CD4-positive, alpha-beta T cell treated with Interleukin-1 beta for 1 hour (primary cell): Measurements from ENCODE around the gene DMBT1.

Source experiments
- DNase-seq, 2 donors: peaks; one replicate each; pipeline ENCODE4 v3.0.0-alpha.2; 2020 to 2022

The DMBT1 gene

DNA sequence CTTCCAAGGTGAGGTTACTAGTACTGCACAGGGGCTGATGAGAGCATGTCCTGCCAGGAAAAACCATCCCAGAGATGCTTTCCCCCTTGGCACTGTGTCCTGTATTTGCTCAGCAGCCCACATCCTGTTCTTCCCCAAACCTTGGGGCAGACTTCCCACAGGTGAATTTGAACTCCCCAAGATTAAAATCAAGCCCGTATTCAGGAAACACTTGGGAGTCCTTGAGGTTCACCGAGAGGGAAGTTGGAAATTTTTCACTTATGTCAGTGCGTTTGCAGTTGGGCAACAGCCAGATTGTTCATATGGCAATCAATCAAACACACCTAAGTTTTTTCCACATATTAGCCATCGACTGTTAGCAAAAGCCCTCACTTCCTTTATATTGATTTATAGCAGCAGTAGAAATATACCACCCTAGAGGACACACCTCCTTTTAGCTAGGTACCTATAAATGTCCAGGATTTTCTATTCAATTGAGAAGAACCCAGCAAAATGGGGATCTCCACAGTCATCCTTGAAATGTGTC, at the start of gene DMBT1:
Gene DMBT1 (plus strand): TSS at position 476 of the 526 bp plus-strand sequence. CDS start 17 bp downstream, at position 493.
- no peak for DNase-seq

DNA sequence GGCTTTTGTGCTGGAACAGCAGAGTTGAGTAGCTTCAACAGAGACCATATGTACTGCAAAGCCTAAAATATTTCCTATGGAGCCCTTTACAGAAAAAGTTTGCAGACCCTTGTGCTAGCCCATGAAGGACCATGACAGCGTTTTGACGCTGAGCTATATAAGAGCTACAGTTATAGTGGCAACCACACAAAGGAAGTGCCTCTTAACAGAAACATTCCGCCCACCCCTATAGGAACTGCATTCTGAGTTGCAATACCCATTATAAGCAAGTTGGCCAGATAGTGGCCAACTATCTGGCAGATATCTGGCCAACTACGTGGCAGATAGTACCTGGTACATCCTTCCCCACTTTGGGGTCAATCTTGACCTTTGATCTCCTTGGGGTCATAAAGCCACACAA, 47.5 kb upstream of the DMBT1 start:
- DNase-seq, result no peak

DNA sequence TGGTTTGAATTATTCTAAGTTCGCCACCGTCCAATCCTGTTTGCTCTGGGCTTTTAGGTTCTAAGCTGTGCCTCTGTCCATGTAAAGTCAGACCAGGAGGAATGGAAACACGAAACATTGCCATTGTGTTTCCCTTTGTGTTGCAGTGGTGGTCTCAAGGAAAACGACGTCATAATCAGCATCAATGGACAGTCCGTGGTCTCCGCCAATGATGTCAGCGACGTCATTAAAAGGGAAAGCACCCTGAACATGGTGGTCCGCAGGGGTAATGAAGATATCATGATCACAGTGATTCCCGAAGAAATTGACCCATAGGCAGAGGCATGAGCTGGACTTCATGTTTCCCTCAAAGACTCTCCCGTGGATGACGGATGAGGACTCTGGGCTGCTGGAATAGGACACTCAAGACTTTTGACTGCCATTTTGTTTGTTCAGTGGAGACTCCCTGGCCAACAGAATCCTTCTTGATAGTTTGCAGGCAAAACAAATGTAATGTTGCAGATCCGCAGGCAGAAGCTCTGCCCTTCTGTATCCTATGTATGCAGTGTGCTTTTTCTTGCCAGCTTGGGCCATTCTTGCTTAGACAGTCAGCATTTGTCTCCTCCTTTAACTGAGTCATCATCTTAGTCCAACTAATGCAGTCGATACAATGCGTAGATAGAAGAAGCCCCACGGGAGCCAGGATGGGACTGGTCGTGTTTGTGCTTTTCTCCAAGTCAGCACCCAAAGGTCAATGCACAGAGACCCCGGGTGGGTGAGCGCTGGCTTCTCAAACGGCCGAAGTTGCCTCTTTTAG, 46.3 kb upstream of the DMBT1 start:
- DNase-seq, result no peak

DNA sequence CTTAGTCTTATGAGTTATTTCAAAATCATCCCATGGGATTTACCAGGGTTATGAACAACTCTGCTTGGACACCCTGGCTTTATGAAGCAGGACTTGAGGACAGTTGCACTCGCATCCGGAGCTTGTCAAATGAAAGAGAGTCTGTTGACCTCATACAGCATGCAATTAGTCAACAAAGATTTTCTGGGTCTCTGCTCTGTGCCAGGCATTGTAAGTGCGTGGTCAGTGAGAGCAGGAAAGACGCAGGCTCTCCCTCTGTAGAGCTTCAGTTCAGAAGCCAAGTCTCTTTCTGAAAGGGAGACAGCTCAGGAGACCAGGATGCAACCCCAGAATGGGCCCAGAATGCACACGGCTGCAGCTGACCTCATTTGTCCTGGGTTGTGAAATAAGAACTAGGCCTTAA, 45.5 kb upstream of the DMBT1 start:
- no peak for DNase-seq

DNA sequence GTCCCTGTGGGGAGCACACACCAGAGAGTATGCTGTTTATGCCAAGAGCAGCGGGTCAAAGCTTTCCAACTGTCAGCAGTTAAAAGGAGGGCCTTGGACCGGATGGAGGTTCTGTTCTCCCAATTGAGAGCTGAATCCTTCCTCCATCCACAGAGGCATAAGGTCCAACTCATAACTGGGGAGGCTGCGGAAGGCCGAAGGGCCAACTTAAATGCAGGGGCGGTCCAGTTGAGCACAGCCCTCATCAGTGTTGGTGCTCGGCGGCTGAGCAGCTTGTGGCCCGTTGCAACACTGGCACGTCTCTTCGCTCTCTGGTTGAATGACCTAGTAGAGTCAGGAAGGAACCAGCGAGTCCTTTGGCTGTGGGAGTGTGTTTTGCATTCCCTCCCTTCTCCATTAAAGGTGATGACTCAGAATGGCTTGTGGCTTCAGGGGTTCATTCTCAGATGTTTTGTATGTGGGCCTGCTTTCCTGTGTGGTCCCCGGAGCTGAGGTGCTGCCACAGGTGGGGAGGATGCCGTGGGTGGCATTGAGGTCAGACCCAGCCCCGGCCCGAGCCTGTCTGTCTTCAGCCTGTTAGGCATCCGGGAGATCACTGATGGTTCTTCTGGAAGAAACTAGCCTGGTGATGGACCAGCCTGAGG, 44.8 kb upstream of the DMBT1 start:
- peak; percentile 45 to 63 for DNase-seq

DNA sequence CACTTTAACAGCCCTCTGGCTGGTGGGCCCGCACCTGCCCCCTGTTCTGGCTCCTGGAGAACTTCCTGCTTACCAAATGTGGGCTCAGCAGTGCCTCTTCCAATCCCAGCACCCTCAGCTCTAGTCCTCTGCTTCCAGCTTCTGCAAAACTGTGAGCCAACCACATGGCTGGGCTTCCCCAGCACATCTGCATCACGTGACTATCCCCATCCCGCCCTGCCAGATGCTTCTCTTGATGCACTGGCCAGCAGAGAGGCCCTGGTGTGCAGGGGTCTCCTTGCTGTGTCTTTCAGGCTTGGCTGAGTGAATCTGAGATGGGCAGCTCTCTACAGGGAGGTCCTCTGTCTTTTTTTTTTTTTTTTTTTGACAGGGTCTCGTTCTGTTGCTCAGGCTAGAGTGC, 43.8 kb upstream of the DMBT1 start:
- DNase-seq, result no peak

DNA sequence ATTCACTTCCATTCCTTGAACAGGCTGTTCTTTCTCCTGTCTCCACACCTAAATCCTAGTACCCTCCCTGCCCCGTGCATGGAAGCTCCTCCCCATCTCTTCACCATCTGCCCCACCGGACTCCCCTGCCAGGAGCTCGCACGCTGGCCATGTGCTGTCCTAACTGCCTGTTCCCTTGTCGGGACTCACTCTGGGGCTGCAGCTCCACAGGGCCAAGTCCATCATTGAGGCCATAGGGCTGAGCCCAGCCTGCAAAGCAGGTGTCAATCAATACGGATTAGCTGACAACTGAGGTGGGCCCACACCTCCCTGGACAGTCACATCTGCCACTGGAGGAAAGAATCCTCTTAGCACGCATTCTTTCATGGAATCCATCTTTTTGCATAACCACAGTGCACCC, 41.4 kb upstream of the DMBT1 start:
- no peak for DNase-seq

DNA sequence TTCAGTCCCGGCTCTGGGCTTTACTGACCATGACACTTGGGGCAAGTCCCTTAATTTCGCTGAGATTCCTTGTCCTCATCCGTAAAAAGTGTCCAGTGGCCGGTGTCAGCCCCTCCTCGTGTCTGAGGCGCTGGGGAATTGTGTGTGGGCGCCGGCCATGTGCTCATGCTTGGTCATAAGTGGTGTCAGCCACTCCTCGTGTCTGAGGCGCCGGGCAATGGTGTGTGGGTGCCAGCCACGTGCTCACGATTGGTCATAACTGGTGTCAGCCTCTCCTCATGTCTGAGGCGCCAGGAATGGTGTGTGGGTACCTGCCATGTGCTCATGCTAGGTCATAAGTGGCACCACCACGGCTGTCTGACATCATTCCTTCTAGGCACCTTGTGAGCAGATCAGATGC, 40.7 kb upstream of the DMBT1 start:
- no peak for DNase-seq

DNA sequence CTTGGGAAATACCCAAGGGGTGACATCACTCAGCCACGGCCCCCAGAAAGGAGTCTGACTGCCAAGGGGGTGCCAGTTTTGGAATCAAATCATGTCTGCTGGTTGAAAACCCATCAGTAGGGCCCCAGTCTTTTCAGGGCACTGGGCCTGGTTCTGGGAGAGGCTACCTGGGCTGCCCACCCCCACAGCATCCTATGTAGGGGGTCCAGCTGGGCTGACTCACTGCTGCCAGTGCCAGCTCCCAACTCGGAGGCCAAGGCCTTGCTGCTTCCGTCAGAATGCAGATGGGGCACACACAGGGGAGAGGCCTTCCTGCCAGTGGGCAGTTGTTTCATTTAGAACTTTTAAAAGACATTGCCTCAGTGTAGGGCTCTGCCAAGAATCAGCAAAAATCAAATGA, 39.5 kb upstream of the DMBT1 start:
- DNase-seq, result no peak

DNA sequence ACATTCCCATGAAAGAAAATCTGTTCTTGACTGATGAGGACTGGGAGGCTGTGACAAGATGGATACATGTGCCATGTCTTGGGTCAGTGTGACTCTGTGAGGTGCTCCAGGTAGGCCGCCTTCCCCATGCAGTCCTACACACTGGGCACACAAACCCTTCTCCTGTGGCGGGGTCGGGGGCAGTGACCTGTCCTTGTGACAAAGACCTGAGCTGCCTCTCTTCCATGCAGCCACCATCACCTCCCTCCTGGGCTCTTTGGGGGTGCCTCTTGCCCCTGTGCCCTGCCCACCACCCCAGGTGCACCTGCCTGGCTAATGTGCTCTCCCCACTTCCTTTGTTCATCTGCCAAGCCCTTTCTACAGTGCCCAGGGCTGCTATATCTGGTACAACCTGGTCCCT, 35.7 kb upstream of the DMBT1 start:
- DNase-seq, result no peak

DNA sequence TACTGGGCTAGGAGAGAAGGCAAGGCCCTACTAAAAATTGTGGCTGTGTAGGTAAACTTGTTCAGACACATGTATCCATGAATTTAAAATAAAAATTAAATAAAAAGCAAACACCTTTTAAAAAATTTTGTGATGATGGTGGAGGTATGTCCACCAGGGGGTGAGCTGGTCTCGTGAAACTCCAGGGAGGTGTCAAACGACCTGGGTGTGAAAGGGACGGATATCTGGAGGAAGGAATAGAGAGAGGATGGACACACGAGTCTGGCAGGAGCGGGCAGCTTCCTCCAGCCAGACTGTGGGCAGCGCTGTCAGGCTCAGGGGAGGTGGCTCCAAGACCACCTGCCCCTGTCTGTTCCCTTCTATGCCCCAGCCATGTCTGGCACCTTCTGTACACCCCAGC, 34.8 kb upstream of the DMBT1 start:
- DNase-seq, result peak in 1 of 2 donors; percentile 38

DNA sequence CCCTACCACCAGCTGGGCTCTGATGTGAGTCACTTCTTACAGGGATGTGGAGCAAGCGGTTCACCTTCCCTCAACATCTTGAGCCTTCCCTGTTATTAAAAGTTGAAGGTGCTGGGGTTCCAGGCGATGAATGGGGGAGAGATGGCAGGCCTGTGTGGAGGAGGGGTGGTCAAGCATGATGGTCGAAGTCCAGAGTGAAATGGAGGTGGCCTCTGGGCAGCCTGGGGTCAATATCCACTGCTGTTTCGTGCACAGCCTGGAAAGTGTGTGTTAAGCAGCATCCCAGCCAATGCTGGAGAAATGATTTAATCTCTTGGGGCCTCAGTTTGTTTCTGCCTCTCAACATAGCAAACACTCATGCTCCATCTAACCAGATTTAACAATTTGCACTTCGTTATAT, 33.7 kb upstream of the DMBT1 start:
- DNase-seq, result no peak

DNA sequence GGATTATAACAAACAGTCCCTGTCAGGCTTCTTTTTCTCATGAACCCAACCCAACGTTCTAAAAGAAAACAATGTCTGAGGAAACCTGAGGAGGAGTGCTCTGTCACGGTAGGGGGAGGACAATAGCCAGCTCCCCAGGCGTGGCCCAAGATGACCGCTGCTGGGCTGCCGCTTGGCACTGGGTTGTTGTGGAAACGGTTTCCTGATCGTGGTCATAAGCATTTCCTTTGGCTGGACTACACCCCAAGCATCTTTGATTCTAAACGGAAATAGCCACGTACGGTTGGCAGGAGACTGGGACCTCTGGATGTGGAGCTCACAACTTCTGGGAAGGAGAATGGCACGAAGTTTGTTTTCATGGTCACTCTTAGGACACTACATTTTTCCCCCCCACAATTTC, 30.4 kb upstream of the DMBT1 start:
- no peak for DNase-seq

DNA sequence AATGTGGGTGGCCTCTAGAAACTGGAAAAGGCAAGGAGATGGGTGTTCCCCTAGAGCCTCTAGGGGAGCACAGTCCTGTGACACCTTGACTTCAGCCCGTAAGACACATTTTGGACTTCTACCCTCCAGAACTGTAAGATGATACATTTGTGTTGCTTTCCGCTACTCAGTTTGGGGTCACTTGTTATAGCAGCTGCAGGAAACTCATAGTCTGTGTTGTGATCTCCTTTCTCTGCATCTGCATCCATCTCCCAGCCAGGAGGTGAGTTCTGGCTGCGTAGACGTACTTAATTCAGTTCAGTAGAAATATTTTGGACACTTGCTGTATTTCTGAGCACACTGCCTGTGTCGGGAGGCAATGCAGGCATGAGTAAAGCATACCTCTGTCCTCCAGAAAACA, 29.3 kb upstream of the DMBT1 start:
- no peak for DNase-seq

DNA sequence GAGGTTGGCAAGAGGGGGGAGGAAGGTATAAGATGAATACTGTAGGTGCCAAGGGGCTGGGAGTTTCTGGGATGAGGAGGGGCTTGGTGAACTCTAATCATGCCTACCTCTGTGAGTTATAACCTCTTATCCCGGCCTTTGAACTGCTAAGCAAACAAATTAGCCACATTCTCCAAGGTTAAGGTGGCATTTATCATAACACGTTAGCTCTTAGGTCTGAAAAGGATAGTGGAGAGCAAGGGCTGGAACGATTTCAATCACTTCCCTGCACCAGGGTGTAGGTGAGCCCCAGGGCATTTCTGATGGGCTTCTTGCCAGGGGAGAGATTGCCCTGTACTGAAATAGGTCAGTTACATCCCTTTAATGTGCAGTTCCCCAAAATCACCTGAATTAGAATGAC, 28.6 kb upstream of the DMBT1 start:
- no peak for DNase-seq

DNA sequence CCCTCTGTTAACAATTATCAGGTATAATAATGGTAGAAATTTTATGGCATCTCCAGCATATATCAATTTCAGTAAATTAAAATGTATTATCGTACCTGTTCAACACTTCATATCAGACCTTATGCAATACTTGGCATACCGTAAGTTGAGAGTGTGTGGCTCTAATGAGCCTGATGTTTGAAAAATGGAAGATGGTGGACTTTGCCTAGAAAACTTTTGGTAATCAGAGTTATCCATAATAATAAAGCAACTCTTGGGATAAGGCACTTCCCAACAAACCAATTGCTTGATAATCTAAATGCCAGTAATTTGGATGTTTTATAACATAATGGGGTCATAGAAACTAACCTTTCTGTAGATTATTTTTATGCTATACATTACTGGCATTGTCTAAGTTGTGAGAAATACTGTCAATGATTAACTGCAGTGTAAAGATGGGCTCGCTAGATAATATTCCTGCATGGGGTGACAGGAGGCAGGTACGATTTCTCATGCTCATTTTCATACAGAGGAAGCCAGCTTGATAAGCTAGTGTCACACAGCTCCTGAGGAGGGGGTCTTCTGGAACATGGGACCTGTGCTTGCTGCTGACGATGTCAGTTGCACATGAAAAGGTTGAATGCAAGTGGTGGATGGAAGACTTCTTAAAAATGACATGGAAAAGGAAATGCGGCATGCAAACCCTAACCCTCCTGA, 27.8 kb upstream of the DMBT1 start:
- no peak for DNase-seq

DNA sequence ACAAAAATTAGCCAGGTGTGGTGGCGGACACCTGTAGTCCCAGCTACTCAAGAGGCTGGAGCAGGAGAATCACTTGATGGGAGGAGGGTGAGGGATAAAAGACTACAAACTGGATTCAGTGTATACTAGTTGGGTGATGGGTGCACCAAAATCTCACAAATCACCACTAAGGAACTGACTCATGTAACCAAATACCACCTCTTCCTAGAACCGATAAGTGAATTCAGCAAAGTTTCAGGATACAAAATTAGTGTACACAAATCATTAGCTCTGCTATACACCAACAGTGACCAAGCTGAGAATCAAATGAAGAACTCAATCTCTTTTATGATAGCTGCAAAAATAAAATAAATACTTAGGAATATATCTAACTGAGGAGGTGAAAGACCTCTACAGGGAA, 23.0 kb upstream of the DMBT1 start:
- DNase-seq, result no peak

DNA sequence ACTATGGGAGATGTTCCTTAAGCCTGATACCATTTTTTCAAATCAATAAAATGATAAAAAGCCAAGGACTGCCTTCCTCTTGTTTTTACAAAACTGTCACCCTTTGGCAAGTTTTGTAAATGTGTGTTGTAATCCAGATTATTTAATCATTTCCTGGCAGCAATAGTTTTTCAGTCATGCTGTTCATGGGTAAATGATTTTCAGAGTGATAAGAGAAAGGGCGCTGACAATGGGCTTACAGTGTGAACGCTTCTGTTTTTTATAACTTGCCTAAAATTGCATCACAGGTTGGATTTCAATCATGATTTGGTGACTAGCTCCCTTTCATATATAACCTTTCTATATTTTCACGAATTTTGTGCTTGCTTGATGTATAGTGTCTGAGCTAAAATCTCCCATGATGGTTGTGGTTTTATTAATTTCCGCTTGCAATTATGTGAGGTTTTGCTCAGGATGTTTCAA, 19.0 kb upstream of the DMBT1 start:
- DNase-seq, result peak in 1 of 2 donors; percentile 27

DNA sequence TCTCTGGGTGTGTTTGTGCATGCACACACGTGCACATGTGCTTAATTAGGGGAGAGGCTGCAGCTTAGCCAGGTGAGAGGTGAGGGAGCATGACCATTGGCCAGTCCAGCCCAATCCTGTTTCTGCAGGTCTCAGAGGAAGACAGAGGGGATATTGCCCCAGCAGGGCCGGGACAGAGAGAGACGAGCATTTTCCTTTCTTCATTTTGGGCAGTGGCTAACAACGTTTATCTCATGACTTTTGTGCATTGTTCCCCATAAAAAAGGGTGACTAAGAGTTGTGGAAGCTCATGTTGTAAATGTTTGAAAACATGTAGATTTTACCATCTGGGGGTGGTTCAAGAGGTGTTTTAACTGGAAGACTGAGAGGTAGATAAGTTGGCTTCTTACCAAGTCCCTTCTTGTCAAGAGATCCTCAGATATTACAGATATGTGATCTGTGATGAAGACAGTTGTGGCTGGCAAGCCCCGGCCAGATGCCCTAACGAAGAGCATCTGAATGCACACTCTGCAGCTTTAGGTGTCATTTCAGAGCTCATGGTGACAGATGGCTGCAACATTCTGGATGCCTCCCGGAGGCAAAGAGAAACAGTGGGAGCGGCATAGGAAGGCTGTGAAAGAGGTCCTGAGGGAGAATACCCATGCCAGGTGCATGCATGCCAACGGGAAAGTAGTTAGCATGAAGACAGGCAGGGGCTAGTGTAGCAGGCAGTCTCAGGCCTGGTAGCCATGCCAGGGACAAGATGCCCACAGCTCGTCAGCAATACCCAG, 16.7 kb upstream of the DMBT1 start:
- no peak for DNase-seq

DNA sequence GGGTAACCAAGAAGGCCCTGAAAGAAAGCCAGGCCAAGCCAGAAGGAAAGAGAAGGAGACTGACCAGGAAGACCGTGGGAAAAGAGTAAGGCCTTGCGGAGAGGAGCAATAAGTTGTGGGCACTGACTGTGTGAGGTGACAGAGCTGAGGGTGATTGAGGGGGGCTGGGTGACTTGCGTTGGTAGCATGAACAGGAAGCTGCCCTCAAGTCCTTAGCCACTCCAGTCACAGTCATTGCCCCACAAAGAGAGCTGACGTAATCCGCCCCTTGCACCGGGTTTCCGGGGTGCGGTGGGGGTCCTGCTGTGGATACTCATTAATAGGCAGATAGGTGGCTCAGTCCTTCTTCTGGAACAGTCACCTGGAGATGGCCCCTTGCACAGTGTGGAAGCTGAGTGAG, 16.1 kb upstream of the DMBT1 start:
- peak; percentile 44 to 48 for DNase-seq

DNA sequence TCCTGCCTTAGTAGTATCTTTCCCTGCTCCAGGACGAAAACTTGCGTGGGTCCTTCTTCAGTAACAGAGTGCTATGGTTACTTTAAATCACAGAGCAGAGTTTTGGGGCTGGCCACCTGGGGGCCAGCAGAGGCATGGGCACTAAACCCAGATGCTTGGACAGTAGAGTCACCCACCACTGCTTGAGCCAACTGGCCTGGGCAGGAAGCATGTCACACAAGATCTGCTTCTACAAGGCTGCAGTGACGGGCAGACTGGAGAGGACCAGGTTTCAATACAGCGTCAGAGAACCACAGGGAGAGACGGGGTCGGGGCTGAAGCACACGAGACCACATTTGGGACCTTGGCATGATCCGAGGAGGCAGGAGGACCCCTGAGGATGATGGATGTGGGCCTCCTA, 14.3 kb upstream of the DMBT1 start:
- no peak for DNase-seq

DNA sequence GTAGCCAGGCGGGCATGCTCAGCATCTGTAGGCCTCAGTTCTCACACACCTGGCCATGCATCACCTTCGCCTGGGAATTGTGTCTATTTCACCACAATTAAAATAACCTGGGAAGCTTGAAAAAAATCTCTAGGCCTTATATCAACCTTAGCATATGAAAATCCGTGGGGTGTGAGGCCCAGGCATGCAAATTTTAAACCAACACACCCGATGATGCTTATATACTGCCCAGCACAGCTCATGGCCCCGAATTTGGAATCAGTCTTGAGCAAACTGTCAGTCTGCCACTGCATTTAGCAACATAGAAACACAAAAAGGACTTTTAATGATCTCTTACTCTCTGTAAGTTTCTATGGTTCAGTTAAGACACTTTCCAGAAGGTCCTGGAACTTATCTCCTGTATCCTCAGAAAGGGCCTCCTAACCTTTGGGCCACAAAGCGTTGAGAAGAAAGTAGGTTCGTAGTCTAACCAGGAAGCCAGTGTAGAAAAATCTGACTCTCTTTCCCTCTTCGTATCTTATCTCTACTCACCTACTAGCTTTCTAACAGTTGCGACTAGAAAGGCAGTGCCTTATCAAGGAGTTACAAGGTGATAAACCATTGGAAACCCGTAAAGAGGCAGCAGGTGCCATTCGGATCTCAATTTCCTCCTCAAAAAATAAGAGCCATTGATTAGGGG, 12.0 kb upstream of the DMBT1 start:
- no peak for DNase-seq
